ENCODE data around the gene KRT27. TPM values are rescaled to one million over a fixed set of nuclear protein-coding genes. Genes with fewer than 3 reads are reported as not detected.

Gene KRT27
- total RNA-seq, 1 experiment from 2014 or later, result not detected

DNA sequence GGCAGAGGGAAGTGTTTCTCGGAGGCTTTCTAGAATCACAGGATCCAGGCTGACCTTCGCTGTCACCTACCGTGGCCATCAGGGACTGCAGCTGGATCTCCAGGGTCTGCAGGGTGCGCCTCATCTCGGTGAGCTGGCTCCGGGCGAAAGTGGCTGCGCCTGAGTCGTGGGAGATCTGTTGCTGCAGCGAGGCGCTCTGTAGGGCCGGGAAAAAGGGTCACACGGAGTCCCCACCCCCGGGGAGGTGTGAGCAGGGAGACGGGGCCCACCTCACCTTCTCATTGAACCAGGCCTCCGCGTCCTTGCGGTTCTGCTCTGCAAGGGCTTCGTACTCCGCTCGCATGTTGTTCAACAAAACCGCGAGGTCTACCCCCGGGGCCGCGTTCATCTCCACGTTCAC is 14.5 kb upstream of the KRT27 start:
- no peaks in the 10 kb centered on the region for H3K36me3 ChIP-seq (replicated peaks; ENCODE audit: control insufficient read depth, insufficient read depth, low read length)
- DNase-seq, result no peak
- H3K27me3 ChIP-seq (ENCODE audit: control insufficient read depth, insufficient read depth, low read length), result peaks cover 2% of the 10 kb centered on the region; the same call in 1 of the 2 replicates

DNA sequence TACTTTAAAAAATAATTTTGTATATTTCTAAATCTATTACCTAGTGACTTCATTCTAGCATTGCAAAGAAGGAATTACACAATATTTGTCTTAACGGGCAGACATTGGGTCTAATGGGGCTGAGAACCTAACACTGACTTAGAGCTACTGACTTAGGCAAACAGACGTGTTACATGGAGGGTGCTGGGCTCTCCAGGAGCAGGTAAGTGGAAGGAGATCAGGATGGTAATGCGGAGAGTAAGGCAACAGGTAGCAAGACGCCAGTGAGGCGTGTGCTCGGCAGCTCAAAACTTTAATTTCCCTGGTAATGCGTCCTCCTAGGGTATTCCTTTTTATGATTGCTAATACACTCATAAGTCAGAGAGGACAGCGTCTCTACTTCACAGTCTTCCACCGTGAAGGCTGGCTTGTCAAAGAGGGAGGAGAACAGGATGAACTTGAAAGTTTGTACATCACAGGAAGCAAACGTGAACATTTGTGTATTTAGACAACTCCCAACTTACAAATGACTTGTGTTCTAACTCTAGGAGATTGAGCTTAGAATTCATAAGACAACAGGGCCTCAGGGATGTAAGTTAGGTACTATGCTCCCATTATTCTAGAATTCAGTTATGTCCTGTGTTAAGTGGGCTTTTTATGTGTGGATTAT is 12.8 kb upstream of the KRT27 start:
- no peak for DNase-seq
- no peaks in the 10 kb centered on the region for H3K36me3 ChIP-seq (replicated peaks; ENCODE audit: control insufficient read depth, insufficient read depth, low read length)
- no peak overlapping the region for H3K4me3 ChIP-seq (ENCODE audit: insufficient read depth, low read depth, low read length)
- no peaks in the 10 kb centered on the region for H3K27me3 ChIP-seq (ENCODE audit: control insufficient read depth, insufficient read depth, low read length)

More for the DNA sequence above, 14.5 kb upstream of the KRT27 start:
- H3K4me3 ChIP-seq (ENCODE audit: insufficient read depth, low read depth, low read length), result no peak overlapping the region

DNA sequence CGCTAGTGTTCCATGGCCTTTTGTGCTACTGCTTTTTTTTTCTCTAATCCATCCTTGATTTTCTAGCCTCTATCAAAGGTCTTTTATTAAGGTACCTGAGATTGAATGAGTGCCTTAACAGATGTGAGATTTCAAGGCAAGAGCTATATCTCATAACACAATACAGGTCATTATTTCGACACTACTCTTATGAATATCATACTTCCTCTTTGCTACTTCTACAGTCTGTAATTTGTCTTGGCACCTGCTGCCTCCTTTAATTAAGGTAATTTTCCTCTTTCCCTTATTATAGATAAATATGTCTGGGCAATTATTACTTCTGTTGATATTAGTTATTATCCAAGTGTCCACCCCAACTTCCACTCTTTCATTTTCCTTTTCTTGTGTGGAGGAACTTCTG is 12.1 kb upstream of the KRT27 start:
- Histone ChIP-seq H3K36me3 (replicated peaks; ENCODE audit: control insufficient read depth, insufficient read depth, low read length) (no peaks in the 10 kb centered on the region), H3K4me3 (ENCODE audit: insufficient read depth, low read depth, low read length) (no peak overlapping the region), H3K27me3 (ENCODE audit: control insufficient read depth, insufficient read depth, low read length) (no peaks in the 10 kb centered on the region)
- no peak for DNase-seq

DNA sequence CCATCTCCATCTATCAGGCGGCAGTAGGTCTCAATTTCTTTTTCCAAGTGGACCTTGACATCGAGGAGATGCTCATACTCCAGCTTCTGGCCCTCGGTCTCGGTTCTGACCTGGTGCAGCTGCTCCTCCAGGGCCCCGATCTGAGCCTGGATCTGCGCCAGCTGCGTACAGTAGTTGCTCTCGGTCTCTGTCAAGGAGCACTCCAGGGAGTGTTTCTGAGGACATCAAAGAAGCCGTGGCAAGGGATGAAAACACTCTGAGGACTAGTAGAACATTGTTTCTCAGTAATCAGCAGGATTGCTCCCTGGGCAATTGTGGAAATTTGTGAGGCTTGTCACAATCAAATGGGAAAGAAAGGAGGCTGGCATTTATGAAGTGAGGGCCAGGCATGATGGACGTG is 11.5 kb upstream of the KRT27 start:
- H3K4me3 ChIP-seq (ENCODE audit: insufficient read depth, low read depth, low read length), result no peak overlapping the region
- no peak for DNase-seq
- no peaks in the 10 kb centered on the region for H3K36me3 ChIP-seq (replicated peaks; ENCODE audit: control insufficient read depth, insufficient read depth, low read length)
- H3K27me3 ChIP-seq (ENCODE audit: control insufficient read depth, insufficient read depth, low read length), result no peaks in the 10 kb centered on the region

DNA sequence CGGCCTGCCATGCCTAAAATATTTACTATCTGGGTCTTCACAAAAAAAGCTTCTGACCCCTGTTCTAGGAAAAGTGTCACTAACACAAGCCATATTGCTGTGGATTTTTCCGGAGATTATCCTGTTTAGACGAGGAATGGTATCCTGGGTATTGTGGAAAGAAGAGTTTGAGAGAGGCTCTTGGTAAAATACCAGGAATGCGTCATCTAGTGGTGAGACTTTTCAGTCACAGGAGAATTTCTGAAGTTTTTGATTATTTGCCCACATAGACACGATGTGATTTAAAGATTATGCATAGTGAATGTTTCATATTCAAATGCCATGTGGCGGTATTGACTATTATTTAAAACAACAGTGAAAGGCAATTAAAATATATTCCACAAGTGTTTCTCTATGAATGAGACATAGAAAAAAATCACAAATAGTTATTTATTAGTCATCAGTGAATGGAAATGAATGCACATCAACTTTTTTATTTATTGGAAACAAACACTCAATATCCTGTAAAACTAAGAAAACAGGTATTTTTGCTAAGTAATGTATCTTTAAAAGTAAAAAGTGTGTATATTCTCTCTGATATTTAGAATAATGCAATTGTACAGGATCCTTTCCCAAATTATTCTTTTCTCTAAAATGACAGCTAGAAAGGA is 9.6 kb upstream of the KRT27 start:
- DNase-seq, result peak; percentile 40
- no peak overlapping the region for H3K4me3 ChIP-seq (ENCODE audit: insufficient read depth, low read depth, low read length)
- H3K36me3 ChIP-seq (replicated peaks; ENCODE audit: control insufficient read depth, insufficient read depth, low read length), result no peaks in the 10 kb centered on the region
- no peaks in the 10 kb centered on the region for H3K27me3 ChIP-seq (ENCODE audit: control insufficient read depth, insufficient read depth, low read length)

DNA sequence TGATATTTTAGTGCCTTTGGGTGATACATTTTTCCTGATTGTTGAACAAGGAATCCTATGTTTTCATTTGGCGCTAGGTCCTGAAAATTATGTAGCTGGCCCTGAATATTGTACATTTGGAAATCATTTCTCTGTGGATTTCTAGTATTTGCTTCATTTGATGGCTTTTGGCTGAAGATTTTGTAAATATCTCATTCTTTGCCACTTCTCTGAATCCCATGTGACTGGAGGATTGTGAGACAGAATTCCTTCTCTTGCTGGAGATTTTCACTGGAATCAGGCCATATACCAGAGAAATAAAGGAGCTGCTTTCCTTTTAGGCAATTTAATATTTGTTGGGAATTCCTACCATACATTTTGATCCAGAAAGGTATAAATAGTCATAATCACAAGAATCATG is 8.8 kb upstream of the KRT27 start:
- Histone ChIP-seq H3K36me3 (replicated peaks; ENCODE audit: control insufficient read depth, insufficient read depth, low read length) (no peaks in the 10 kb centered on the region), H3K27me3 (ENCODE audit: control insufficient read depth, insufficient read depth, low read length) (no peaks in the 10 kb centered on the region), H3K4me3 (ENCODE audit: insufficient read depth, low read depth, low read length) (no peak overlapping the region)
- DNase-seq, result no peak

DNA sequence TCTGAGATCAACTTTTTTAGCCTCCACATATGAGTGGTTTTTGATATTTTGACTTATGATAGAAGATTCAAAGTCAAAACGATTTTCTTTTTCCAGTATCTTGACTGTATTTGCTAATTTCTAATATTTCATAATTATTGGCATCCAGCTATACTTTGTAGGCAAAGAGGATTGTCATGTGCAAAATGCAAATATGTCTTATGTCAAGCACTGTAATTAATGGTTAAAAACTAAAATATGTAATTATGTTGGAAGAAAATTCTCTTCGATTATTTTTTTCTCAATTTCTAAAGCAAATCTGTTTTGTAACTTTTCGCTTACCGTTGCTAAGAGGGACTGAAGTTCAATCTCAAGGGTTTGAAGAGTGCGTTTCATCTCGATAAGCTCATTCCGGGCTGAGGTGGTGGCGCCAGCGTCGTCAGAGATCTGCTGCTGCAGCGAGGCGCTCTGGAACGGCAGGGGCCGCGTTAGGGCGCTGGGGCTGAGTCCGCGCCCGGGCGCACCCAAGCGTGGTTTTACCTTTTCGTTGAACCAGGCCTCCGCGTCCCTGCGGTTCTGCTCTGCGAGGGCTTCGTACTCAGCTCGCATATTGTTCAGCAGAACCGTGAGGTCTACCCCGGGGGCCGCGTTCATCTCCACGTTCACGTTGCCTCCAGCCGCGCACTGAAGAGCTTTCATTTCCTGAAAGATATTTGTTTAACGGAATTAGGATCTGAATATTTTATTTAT is 3.0 kb downstream of the KRT27 start:
- Histone ChIP-seq H3K4me3 (ENCODE audit: insufficient read depth, low read depth, low read length) (no peak overlapping the region), H3K36me3 (replicated peaks; ENCODE audit: control insufficient read depth, insufficient read depth, low read length) (no peaks in the 10 kb centered on the region)
- no peak for DNase-seq

DNA sequence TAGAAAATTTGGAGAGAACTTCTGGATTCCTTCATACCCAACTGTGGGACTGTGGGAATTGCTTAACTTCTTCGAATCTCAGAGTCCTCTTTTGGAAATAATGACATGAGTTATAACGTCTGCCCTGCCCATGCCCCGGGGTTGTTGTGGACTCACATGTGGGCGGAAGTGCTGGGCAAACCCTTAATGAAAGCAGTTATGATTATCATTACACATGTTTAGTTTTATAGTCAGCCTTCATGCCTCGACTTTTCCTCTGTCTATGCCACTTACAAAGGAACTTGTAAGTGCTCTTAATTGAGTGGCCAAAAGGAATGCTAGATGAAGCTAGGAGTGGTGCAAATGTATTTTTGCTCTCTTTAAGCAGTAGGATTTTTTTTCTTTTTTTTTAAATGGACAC is 3.9 kb downstream of the KRT27 start:
- DNase-seq, result no peak
- Histone ChIP-seq H3K4me3 (ENCODE audit: insufficient read depth, low read depth, low read length) (no peak overlapping the region), H3K27me3 (ENCODE audit: control insufficient read depth, insufficient read depth, low read length) (no peaks in the 10 kb centered on the region), H3K36me3 (replicated peaks; ENCODE audit: control insufficient read depth, insufficient read depth, low read length) (no peaks in the 10 kb centered on the region)

More for the DNA sequence above, 3.0 kb downstream of the KRT27 start:
- no peaks in the 10 kb centered on the region for H3K27me3 ChIP-seq (ENCODE audit: control insufficient read depth, insufficient read depth, low read length)

DNA sequence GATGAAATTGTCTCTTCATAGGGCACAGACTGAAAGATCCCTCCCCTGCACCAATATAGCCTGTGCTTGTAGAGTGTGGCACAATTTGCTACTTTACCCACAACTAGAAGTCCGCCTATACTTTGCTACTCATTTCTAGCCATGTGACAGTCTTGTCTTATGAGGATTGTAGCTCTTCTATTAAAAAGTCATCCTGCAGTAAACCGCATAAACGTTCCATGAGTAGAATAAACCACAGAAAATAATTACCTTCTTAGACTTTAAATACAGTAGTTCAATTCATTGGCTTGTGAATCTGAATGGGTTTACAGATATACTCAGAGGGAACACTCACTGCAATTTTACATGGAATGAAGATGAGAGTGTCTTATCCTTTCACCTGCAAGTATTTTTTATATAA is 4.4 kb downstream of the KRT27 start:
- Histone ChIP-seq H3K27me3 (ENCODE audit: control insufficient read depth, insufficient read depth, low read length) (no peaks in the 10 kb centered on the region), H3K36me3 (replicated peaks; ENCODE audit: control insufficient read depth, insufficient read depth, low read length) (no peaks in the 10 kb centered on the region), H3K4me3 (ENCODE audit: insufficient read depth, low read depth, low read length) (no peak overlapping the region)
- DNase-seq, result no peak

DNA sequence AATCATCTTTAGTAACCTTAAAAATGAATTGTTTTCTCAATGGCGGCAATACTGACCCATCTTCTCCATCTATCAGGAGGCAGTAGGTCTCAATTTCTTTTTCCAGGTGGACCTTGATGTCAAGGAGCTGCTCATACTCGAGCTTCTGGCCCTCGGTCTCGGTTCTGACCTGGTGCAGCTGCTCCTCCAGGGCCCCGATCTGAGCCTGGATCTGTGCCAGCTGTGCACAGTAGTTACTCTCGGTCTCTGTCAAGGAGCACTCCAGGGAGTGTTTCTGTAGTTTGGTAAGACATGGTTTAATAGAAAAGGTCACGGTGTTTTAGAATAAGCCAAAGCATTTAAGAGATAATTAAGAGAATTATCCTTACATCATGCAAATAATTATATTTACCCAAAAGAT is 4.9 kb downstream of the KRT27 start:
- DNase-seq, result no peak
- Histone ChIP-seq H3K36me3 (replicated peaks; ENCODE audit: control insufficient read depth, insufficient read depth, low read length) (no peaks in the 10 kb centered on the region), H3K27me3 (ENCODE audit: control insufficient read depth, insufficient read depth, low read length) (no peaks in the 10 kb centered on the region), H3K4me3 (ENCODE audit: insufficient read depth, low read depth, low read length) (no peak overlapping the region)

DNA sequence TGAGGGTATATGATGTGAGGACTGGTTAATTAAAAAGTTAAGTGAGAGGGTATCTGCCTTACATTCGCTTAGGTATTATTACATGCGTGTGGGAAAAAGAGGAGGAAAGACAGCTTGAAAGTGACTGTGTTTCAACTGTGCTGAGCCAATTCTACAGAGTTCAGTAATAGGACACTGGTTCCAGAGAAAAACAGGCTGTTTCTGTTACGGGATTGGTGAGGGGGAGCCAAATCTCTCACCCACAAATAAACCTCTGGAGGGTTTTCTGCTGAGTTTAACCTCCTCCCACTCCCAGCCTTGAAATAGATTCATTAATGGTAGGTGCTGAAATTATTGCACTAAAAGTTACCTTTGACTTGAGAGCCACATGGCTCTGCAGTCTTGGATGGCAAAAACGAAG is 6.4 kb downstream of the KRT27 start:
- no peaks in the 10 kb centered on the region for H3K36me3 ChIP-seq (replicated peaks; ENCODE audit: control insufficient read depth, insufficient read depth, low read length)
- no peak overlapping the region for H3K4me3 ChIP-seq (ENCODE audit: insufficient read depth, low read depth, low read length)
- no peaks in the 10 kb centered on the region for H3K27me3 ChIP-seq (ENCODE audit: control insufficient read depth, insufficient read depth, low read length)
- no peak for DNase-seq

DNA sequence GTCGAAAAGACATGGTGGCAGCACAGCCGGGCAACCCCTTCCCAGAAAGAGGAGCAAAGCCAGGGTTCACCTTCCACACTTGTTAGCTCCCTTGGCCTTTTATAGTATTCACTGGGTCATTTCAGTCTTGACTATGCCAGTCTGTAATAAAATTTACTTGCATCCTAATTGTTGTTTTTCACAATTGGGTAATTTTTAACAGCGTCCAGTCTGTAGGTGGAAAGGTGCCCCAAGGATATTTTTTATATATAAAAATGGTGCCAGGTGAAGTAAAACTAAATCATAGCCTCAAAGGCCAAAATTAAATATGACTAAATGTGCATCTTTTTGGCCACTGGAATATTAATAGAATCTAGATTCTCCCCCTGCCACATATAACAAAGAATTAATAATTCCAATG is 10.2 kb downstream of the KRT27 start, which contains the start of gene KRT26:
Gene KRT26, minus strand, starts transcription at position 101 of the 400 bp plus-strand sequence. Its CDS starts 88 bp downstream, at position 13.
- Histone ChIP-seq H3K4me3 (ENCODE audit: insufficient read depth, low read depth, low read length) (no peak within 1 kb of the TSS), H3K36me3 (replicated peaks; ENCODE audit: control insufficient read depth, insufficient read depth, low read length) (no peaks in the 10 kb centered on the region), H3K27me3 (ENCODE audit: control insufficient read depth, insufficient read depth, low read length) (no peaks in the 10 kb centered on the region)
- no peak for DNase-seq

DNA sequence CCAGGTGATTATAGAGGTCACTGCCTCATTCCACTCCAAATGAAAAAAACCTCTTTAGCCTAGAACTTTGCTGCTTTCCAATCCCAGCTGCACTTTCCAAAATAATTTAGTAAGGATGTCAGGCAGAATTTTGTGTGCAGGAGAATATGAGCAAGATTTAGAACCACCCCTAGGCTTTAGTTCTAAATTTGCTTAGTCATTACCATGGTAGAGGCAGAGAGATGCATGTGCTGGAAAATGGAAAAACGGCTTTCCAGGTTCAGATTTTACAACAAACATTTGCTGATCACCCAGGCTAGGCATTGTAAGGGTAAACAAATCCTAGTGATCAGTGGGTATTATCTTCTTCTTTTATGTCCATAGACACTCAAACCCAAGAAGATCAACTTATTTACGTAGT is 16.7 kb downstream of the KRT27 start:
- DNase-seq, result no peak

DNA sequence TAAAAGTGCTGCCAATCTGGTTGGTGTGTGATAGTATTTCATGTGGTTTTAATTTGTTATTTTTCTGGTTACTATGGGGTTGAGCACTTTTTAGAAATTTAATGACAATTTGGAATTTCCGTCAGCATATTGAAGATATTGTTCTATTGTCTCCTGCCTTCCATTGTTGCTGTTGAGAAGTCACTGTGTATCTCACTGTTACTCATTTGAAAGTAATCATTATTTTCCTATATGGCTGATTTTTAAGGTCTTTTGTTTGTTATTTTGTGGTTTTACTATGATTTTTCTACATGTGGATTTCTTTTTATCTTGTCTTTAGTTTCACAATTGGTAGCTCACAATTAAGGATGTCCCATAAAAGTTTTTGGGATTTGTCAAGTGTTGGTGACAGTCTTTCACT is 18.6 kb downstream of the KRT27 start:
- Histone ChIP-seq H3K27me3 (ENCODE audit: control insufficient read depth, insufficient read depth, low read length) (no peaks in the 10 kb centered on the region), H3K4me3 (ENCODE audit: insufficient read depth, low read depth, low read length) (no peak overlapping the region), H3K36me3 (replicated peaks; ENCODE audit: control insufficient read depth, insufficient read depth, low read length) (no peaks in the 10 kb centered on the region)
- DNase-seq, result no peak

More for the DNA sequence above, 16.7 kb downstream of the KRT27 start:
- Histone ChIP-seq H3K36me3 (replicated peaks; ENCODE audit: control insufficient read depth, insufficient read depth, low read length) (no peaks in the 10 kb centered on the region), H3K27me3 (ENCODE audit: control insufficient read depth, insufficient read depth, low read length) (no peaks in the 10 kb centered on the region), H3K4me3 (ENCODE audit: insufficient read depth, low read depth, low read length) (no peak overlapping the region)

Measured in H7 (cell line).